H1 (cell line): ENCODE measurements around the gene FCHSD1. TPM values are rescaled to one million over a fixed set of nuclear protein-coding genes. Genes with fewer than 3 reads are reported as not detected.

Source experiments
- GABPA ChIP-seq: IDR thresholded peaks from 2 replicates; pipeline ENCODE4 v1.6.1; 2011; ENCODE audit warnings: mild to moderate bottlenecking, low read length, moderate library complexity, borderline replicate concordance; ENCODE audit not compliant: insufficient read depth
- polyA plus RNA-seq, 7 experiments: library from polyadenylated mRNA; depleted of rRNA in 3 of 7; stranded (reverse) in 5 of 7; unstranded in 2 of 7; fragments of >200 nt in 5 of 7; fragments of 200-250 nt in 2 of 7; gene quantifications; 1 replicate in 5 of 7; 2 replicates in 1 of 7; 4 replicates in 1 of 7; pipeline versions ENCODE4 v1.2.1 to v1.2.3, GENCODE V29; 2011 to 2013; ENCODE audit warnings: missing spikeins in 2 of 7, mixed read lengths in 2 of 7
- total RNA-seq: library from RNA; stranded (reverse); fragmentation: NEBNext Ultra II Directional; extraction: Animal tissue kit (Norgen Biotek cat#: 25700); gene quantifications from 2 replicates; pipeline ENCODE4 v1.2.1, GENCODE V29; 2021

FCHSD1 gene
- total and polyA plus RNA-seq, 2 of the 8 experiments (the other 6 are each of a cell fraction or from before 2014, with no cell fraction given) = 22.0 to 30.1 TPM

- no peak for TF ChIP-seq GABPA
Observed at GRCh38 chr5:141672841-141673813, 21.9 kb upstream of the FCHSD1 start (continued).
